Prostate gland (tissue), 2 donors: ENCODE measurements around the gene MAPK1. TPM values are rescaled to one million over a fixed set of nuclear protein-coding genes. Genes with fewer than 3 reads are reported as not detected.
"Not testable (repeated sequence)": the region's sequence is repeated elsewhere in the genome, so short reads cannot be mapped to it uniquely, and the experiment has no call there.

Experiments used
- DNase-seq: peaks from one replicate; pipeline ENCODE4 v3.0.0-alpha.2; 2019; ENCODE audit warnings: low spot score
- H3K27ac ChIP-seq, 2 donors: fragments of 200-600 bp; sonication (generic); 2 replicates each; pipeline ENCODE4 v1.5.1; 2017 to 2019
- H3K27me3 ChIP-seq: fragments of 200-600 bp; sonication (generic); replicated peaks from 2 replicates; pipeline ENCODE4 v1.5.1; 2019; ENCODE audit not compliant: insufficient read depth
- H3K36me3 ChIP-seq, 2 donors: fragments of 200-600 bp; sonication (generic); 1 replicate in 1 of 2; 2 replicates in 1 of 2; pipeline versions ENCODE4 v1.5.1 to v1.8.1; 2017 to 2019
- H3K4me1 ChIP-seq: fragments of 200-600 bp; sonication (generic); replicated peaks from 2 replicates; pipeline ENCODE4 v1.5.1; 2019
- H3K4me3 ChIP-seq, 2 donors: fragments of 200-600 bp; sonication (generic); 2 replicates each; pipeline ENCODE4 v1.5.1; 2017 to 2019
- H3K9me3 ChIP-seq: fragments of 200-600 bp; sonication (generic); 2 replicates; pipeline ENCODE4 v1.5.1; 2017
- POLR2A ChIP-seq: fragments of 450-650 bp; IDR thresholded peaks from one replicate; pipeline ENCODE4 v1.6.1; 2016; ENCODE audit warnings: antibody characterized with exemption, mild to moderate bottlenecking
- POLR2AphosphoS5 ChIP-seq: sonication (generic); formaldehyde crosslinking; IDR thresholded peaks from one replicate; pipeline ENCODE4 v1.6.1; 2017; ENCODE audit warnings: antibody characterized with exemption
- WGBS: methylation state at CpG from one replicate; pipeline ENCODE4 v1.1.5; 2018; 5-methylcytosine and 5-hydroxymethylcytosine counted together
- intact Hi-C: fragments of 100-400 bp; cut with DNase I; formaldehyde crosslinking; loops from one replicate; pipeline ENCODE4 v1.14.2; 2022
- total RNA-seq, 2 donors: library from RNA; depleted of rRNA; stranded (reverse); fragments of >200 nt; gene quantifications; one replicate each; pipeline ENCODE4 v1.1.0, GENCODE V29; 2016
- TF ChIP-seq, protein P1 (sequence below), 4 experiments: fragments of 200-600 bp in 2 of 4; fragments of 450-650 bp in 2 of 4; sonication (generic) in 2 of 4; IDR thresholded peaks; 1 replicate in 3 of 4; 2 replicates in 1 of 4; pipeline ENCODE4 v1.5.1; 2016 to 2019; ENCODE audit warnings: antibody characterized with exemption in 4 of 4, mild to moderate bottlenecking in 2 of 4, moderate library complexity in 2 of 4

The MAPK1 gene
- total RNA-seq, 2 donors from 2014 or later: 89.6 to 92.1 TPM

DNA sequence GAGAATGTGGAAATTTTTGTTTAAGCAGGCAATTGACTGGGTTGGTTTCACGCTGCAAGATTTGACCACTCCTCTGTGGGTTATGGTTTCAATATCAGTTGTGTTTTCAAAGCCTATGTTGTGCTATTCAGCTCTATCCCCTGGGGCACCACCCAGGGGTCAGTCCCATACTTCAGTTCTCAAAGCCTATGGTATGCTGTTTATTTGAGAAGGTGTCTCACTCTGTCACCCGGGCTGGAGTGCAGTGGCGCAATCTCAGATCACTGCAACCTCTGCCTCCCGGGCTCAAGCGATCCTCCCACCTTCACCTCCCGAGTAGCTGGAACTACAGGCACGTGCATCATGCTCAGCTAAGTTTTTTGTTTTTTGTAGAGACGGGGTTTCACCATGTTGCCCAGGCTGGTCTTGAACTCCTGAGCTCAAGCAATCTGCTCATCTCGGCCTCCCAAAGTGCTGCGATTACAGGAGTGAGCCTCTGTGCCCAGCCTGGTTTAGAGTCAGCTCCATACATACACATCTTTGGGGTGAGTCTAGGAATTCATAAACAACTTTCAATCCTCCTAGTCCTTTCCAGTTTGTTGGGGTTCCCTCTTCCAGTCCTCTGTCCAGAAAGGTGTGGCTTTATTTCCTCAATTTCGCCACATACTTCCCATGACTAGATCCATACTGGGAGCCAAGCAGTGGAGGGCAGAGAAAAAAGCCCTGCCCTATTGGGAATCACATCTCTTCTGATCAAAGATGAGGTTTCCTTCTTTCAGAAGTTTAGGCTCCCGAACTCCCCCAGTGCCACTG, 35.0 kb upstream of the MAPK1 start:
- no peak for DNase-seq
- no peaks in the 10 kb centered on the region for H3K27me3 ChIP-seq
- no peaks in the 10 kb centered on the region for H3K36me3 ChIP-seq
- H3K4me3 ChIP-seq: no peak overlapping the region
- no peaks in the 10 kb centered on the region for H3K9me3 ChIP-seq
- H3K4me1 ChIP-seq: no peaks in the 10 kb centered on the region
- intact Hi-C loops: no loop called here
- no peak overlapping the region for H3K27ac ChIP-seq
- TF ChIP-seq, protein P1, sequence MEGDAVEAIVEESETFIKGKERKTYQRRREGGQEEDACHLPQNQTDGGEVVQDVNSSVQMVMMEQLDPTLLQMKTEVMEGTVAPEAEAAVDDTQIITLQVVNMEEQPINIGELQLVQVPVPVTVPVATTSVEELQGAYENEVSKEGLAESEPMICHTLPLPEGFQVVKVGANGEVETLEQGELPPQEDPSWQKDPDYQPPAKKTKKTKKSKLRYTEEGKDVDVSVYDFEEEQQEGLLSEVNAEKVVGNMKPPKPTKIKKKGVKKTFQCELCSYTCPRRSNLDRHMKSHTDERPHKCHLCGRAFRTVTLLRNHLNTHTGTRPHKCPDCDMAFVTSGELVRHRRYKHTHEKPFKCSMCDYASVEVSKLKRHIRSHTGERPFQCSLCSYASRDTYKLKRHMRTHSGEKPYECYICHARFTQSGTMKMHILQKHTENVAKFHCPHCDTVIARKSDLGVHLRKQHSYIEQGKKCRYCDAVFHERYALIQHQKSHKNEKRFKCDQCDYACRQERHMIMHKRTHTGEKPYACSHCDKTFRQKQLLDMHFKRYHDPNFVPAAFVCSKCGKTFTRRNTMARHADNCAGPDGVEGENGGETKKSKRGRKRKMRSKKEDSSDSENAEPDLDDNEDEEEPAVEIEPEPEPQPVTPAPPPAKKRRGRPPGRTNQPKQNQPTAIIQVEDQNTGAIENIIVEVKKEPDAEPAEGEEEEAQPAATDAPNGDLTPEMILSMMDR (IDR thresholded peaks at IDR 0.05): no peak
- TF ChIP-seq POLR2A (no peak), POLR2AphosphoS5 (no peak)
- 83% methylated on average over 12 of the region's 12 CpGs for WGBS

DNA sequence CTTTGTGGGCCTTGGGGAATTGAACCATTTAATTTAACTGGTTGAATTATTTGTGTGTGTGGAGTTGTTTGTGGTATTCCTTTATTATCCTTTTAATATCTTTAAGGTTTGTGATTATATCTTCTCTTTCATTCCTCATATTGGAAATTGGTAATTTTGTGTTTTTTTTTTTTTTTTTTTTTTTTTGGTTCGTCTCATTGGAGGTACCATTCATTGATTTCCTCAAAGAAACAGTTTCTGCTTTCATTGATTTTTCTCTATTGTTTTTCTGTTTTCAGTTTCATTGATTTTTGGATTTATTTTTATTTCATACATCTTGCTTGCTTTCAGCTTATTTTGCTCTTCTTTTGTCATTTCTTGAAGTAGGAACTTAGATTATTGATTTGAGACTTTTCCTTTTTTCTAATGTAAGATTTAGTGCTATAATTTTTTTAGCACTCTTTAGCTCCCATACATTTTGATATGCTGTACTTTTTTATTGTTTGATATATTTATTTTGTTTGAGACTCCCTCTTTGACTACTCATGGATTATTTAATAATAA, 31.0 kb upstream of the MAPK1 start:
- no peak for DNase-seq
- Histone ChIP-seq H3K27me3 (no peaks in the 10 kb centered on the region), H3K36me3 (no peaks in the 10 kb centered on the region), H3K27ac (no peak overlapping the region), H3K4me3 (no peak overlapping the region), H3K9me3 (no peaks in the 10 kb centered on the region), H3K4me1 (no peaks in the 10 kb centered on the region)
- no peak for TF ChIP-seq POLR2AphosphoS5
- TF ChIP-seq POLR2A: no peak
- TF ChIP-seq, protein P1 (IDR thresholded peaks at IDR 0.05): no peak
- 95% methylated on average over 1 of the region's 1 CpG for WGBS
- intact Hi-C loops: no loop called here

DNA sequence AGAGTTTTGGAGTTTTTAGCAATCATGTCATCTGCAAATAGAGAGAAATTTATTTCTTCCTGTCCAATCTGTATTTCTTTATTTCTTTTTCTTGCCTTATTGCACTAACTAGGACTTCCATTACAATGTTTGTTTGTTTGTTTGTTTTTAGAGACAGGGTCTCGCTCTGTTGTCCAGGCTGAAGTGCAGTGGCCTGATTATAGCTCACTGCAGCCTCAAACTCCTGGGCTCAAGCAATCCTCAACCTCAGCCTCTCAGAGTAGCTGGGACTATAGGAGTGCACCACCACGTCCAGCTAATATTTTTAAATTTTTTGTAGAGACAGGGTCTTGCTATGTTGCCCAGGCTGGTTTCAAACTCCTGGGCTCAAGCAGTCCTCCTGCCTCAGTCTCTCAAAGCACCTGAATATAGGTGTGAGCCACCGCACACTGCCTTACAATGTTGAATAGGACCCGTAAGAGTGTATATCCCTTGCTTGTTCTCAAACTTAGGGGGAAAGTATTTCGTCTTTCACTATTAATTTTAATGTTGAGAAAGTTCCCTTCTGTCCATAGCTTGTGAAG, 29.6 kb upstream of the MAPK1 start:
- DNase-seq: no peak
- 93% methylated on average over 5 of the region's 5 CpGs for WGBS
- no peaks in the 10 kb centered on the region for H3K27me3 ChIP-seq

DNA sequence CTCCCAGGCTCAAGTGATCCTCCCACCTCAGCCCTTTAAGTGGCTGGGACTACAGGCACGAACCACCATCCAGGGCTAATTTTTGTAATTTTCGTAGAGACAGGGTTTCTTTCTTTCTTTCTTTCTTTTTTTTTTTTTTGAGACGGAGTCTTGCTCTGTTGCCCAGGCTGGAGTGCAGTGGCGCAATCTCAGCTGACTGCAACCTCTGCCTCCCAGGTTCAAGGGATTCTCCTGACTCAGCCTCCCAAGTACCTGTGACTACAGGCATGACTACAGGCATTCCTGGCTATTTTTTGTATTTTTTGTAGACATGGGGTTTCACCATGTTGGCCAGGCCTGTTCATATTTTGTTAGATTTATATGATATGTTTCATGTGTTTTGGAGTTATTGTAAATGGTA, 28.8 kb upstream of the MAPK1 start:
- DNase-seq, H3K27ac ChIP-seq, intact Hi-C loops, H3K4me1 ChIP-seq, H3K9me3 ChIP-seq, H3K27me3 ChIP-seq, H3K36me3 ChIP-seq, H3K4me3 ChIP-seq: not testable (repeated sequence)
- WGBS: 86% methylated on average over 4 of the region's 4 CpGs

More for the DNA sequence above, 29.6 kb upstream of the MAPK1 start:
- H3K36me3 ChIP-seq: no peaks in the 10 kb centered on the region
- intact Hi-C loops: no loop called here
- TF ChIP-seq POLR2A (no peak), POLR2AphosphoS5 (no peak)
- TF ChIP-seq, protein P1 (IDR thresholded peaks at IDR 0.05): no peak
- no peak overlapping the region for H3K27ac ChIP-seq
- H3K9me3 ChIP-seq: no peaks in the 10 kb centered on the region
- H3K4me1 ChIP-seq: no peaks in the 10 kb centered on the region
- H3K4me3 ChIP-seq: no peak overlapping the region

DNA sequence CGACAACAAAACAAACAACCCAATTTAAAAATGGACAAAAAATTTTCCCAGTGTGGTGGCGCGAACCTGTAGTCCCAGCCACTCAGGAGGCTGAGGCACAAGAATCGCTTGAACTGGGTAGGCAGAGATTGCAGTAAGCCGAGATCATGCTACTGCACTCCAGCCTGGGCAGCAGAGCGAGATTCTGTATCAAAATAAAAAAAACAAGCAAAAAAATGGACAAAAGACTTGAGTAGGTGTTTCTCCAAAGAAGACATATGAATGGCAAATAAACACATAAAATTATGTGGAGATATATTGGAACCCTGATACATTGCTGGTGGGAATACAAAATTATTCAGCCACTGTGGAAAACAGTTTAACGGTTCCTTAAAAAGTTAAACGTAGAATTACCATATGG, 27.4 kb upstream of the MAPK1 start:
- TF ChIP-seq POLR2AphosphoS5: no peak
- no peak for TF ChIP-seq POLR2A
- TF ChIP-seq, protein P1 (IDR thresholded peaks at IDR 0.05): no peak
- 93% methylated on average over 8 of the region's 8 CpGs for WGBS
- H3K27ac ChIP-seq: no peak overlapping the region
- H3K36me3 ChIP-seq: no peaks in the 10 kb centered on the region
- no peak overlapping the region for H3K4me3 ChIP-seq
- no peaks in the 10 kb centered on the region for H3K27me3 ChIP-seq
- no peaks in the 10 kb centered on the region for H3K4me1 ChIP-seq
- no peak for DNase-seq
- H3K9me3 ChIP-seq: no peaks in the 10 kb centered on the region
- intact Hi-C loops: no loop called here
